Effector memory CD8-positive, alpha-beta T cell (primary cell): Measurements from ENCODE around the gene PMM2.
"Not testable (repeated sequence)": the region's sequence is repeated elsewhere in the genome, so short reads cannot be mapped to it uniquely, and the experiment has no call there.

Experiments used
- ATAC-seq: fragments of 150-1000 bp; cut with Tn5 transposase; replicated peaks from 2 replicates; pipeline ENCODE4 v1.10.0; 2021; ENCODE audit warnings: mild to moderate bottlenecking, moderate library complexity
- DNase-seq, 3 experiments: peaks; one replicate each; pipeline ENCODE4 v3.0.0; 2021
- H3K27ac Mint-ChIP-seq, 2 donors: one replicate each; pipeline ENCODE4 v1.8.0; 2022; ENCODE audit warnings: mild to moderate bottlenecking in 2 of 2, mixed read lengths in 2 of 2, moderate library complexity in 2 of 2
- H3K27me3 Mint-ChIP-seq, 2 donors: one replicate each; pipeline ENCODE4 v1.8.0; 2022; ENCODE audit warnings: mixed read lengths in 2 of 2
- H3K36me3 Mint-ChIP-seq: one replicate; pipeline ENCODE4 v1.8.0; 2022; ENCODE audit warnings: mild to moderate bottlenecking, moderate library complexity, mixed read lengths; ENCODE audit not compliant: insufficient read depth
- H3K4me1 Mint-ChIP-seq, 2 donors: one replicate each; pipeline ENCODE4 v1.8.0; 2022; ENCODE audit warnings: low read depth in 2 of 2, mixed read lengths in 2 of 2
- H3K4me3 Mint-ChIP-seq, 2 donors: one replicate each; pipeline ENCODE4 v1.8.0; 2022; ENCODE audit warnings: mild to moderate bottlenecking in 2 of 2, mixed read lengths in 2 of 2, moderate library complexity in 2 of 2
- H3K9me3 Mint-ChIP-seq, 2 donors: one replicate each; pipeline ENCODE4 v1.8.0; 2022; ENCODE audit warnings: mixed read lengths in 2 of 2

PMM2 gene

DNA sequence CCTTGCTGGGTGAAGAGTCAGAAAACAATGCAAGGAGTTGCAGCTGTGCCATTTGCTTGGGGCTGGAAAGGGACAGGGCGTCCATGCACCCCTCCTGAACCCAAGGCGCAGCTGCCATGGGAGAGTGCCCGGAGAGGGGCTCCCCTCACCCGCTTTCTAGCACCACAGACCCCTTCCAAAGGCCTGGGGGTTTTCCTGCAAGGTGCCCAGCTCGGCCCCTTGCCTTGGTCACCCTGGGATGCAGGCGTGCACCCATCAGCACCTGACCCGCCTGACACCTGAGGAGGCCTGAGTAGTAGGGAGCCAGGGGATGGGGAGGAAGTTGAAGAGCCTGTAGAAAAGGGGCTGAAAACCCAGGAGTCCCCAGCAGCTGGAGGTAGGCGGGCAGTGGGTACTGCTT, 30.5 kb upstream of the PMM2 start:
- Mint-ChIP-seq H3K4me1 (no peaks in the 10 kb centered on the region), H3K9me3 (no peaks in the 10 kb centered on the region), H3K36me3 (peaks cover 18% of the 10 kb centered on the region), H3K4me3 (no peak overlapping the region), H3K27ac (no peak overlapping the region), H3K27me3 (no peaks in the 10 kb centered on the region)
- DNase-seq (no peak), ATAC-seq (no peak)

- Mint-ChIP-seq H3K4me1 (no peaks in the 10 kb centered on the region), H3K4me3 (no peak overlapping the region), H3K27ac (no peak overlapping the region), H3K27me3 (no peaks in the 10 kb centered on the region), H3K36me3 (peaks cover 24% of the 10 kb centered on the region), H3K9me3 (no peaks in the 10 kb centered on the region)
- ATAC-seq = no peak
- DNase-seq = no peak
Measured at GRCh38 chr16:8768283-8768682, 29.4 kb upstream of the PMM2 start.

- ATAC-seq (no peak), DNase-seq (no peak)
- Mint-ChIP-seq H3K9me3 (no peaks in the 10 kb centered on the region), H3K4me1 (no peaks in the 10 kb centered on the region), H3K36me3 (peaks cover 24% of the 10 kb centered on the region), H3K27me3 (no peaks in the 10 kb centered on the region), H3K4me3 (no peak overlapping the region), H3K27ac (no peak overlapping the region)
Measured at GRCh38 chr16:8768692-8769091, 28.9 kb upstream of the PMM2 start.

- no peaks in the 10 kb centered on the region for H3K27me3 Mint-ChIP-seq
- no peak overlapping the region for H3K27ac Mint-ChIP-seq
- DNase-seq (no peak), ATAC-seq (no peak)
- H3K36me3 Mint-ChIP-seq = peaks cover 9% of the 10 kb centered on the region
- H3K9me3 Mint-ChIP-seq = no peaks in the 10 kb centered on the region
- no peaks in the 10 kb centered on the region for H3K4me1 Mint-ChIP-seq
- H3K4me3 Mint-ChIP-seq = no peak overlapping the region
Measured at GRCh38 chr16:8773537-8773936, 24.1 kb upstream of the PMM2 start.

DNA sequence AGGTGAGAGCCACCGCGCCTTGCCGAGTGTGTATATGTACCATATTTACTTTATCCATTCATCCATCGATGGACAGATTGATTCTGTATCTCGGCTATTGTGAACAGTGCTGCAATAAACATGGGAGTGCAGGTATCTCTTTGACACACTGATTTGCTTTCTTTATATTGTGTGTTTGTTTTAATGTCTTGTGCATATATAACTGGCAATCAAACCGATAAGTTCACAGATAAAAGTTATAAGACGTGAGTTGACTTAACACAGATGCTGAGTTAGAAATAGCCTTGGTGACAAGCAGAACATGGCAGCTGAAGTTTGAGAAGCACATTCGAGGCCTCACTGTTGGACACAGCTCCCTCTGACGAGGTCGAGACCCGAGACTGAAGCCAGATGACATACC, 23.4 kb upstream of the PMM2 start:
- Mint-ChIP-seq H3K36me3 (peaks cover 5% of the 10 kb centered on the region), H3K9me3 (no peaks in the 10 kb centered on the region), H3K4me1 (no peaks in the 10 kb centered on the region), H3K4me3 (no peak overlapping the region), H3K27me3 (no peaks in the 10 kb centered on the region), H3K27ac (no peak overlapping the region)
- ATAC-seq = no peak
- no peak for DNase-seq

GRCh38 chr16:8775359-8775758, 22.3 kb upstream of the PMM2 start:
- H3K36me3 Mint-ChIP-seq = peaks cover 5% of the 10 kb centered on the region
- no peak overlapping the region for H3K4me3 Mint-ChIP-seq
- no peak for ATAC-seq
- H3K27ac Mint-ChIP-seq = no peak overlapping the region
- no peaks in the 10 kb centered on the region for H3K9me3 Mint-ChIP-seq
- no peaks in the 10 kb centered on the region for H3K4me1 Mint-ChIP-seq
- H3K27me3 Mint-ChIP-seq = no peaks in the 10 kb centered on the region
- no peak for DNase-seq

DNA sequence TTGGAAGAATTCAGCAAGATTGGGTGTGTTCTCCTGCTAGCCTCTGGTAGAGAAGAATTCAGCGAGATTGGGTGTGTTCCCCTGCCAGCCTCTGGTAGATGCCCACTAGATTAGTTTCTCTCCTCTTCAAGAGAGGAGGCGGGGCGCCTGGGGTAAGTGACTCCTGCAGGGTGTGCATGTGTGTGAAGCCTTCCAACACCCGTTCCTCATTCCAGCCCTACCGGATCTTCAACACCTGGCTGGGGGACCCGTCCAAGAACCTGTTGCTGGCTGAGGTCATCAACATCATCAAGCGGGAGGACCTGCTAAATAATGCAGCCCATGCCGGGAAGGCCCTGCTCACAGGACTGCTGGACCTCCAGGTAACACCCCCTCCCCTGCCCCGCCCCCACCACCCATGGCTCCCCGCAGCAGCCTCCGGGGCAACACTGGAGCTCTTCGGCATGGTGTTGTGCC, 21.5 kb upstream of the PMM2 start:
- ATAC-seq (no peak), DNase-seq (no peak)
- no peak overlapping the region for H3K4me3 Mint-ChIP-seq
- H3K27ac Mint-ChIP-seq = peak overlapping the region in 1 of 2 donors; percentile 17
- no peaks in the 10 kb centered on the region for H3K4me1 Mint-ChIP-seq
- no peaks in the 10 kb centered on the region for H3K27me3 Mint-ChIP-seq
- H3K36me3 Mint-ChIP-seq = peaks cover 5% of the 10 kb centered on the region
- H3K9me3 Mint-ChIP-seq = no peaks in the 10 kb centered on the region

DNA sequence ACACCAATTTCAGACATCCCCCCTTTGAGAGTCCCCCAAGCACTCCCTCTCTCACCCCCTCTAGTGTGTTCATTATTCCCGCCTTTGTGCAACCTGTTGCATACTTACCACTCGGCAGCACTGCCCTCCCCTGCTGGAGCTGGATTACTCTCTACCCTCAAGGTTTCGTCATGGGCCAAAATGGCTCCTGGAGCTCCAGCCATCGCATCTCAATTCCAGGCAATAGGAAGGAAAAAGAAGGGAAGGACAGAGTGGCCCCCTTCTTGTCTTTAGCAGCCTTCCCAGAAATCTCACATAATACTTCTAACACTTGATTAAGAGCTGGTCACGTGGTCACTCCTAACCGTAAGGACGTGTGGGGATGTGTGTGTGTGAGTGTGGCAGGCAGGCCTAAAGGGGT, 20.4 kb upstream of the PMM2 start:
- DNase-seq (no peak), ATAC-seq (no peak)
- no peak overlapping the region for H3K4me3 Mint-ChIP-seq
- no peaks in the 10 kb centered on the region for H3K27me3 Mint-ChIP-seq
- no peaks in the 10 kb centered on the region for H3K9me3 Mint-ChIP-seq
- H3K27ac Mint-ChIP-seq = no peak overlapping the region
- no peaks in the 10 kb centered on the region for H3K4me1 Mint-ChIP-seq
- H3K36me3 Mint-ChIP-seq = peaks cover 8% of the 10 kb centered on the region

- DNase-seq (no peak), ATAC-seq (no peak)
- Mint-ChIP-seq H3K9me3 (no peaks in the 10 kb centered on the region), H3K27ac (no peak overlapping the region), H3K27me3 (no peaks in the 10 kb centered on the region), H3K4me1 (no peaks in the 10 kb centered on the region), H3K4me3 (no peak overlapping the region), H3K36me3 (peaks cover 7% of the 10 kb centered on the region)
Measured at GRCh38 chr16:8781797-8782196, 15.8 kb upstream of the PMM2 start.

DNA sequence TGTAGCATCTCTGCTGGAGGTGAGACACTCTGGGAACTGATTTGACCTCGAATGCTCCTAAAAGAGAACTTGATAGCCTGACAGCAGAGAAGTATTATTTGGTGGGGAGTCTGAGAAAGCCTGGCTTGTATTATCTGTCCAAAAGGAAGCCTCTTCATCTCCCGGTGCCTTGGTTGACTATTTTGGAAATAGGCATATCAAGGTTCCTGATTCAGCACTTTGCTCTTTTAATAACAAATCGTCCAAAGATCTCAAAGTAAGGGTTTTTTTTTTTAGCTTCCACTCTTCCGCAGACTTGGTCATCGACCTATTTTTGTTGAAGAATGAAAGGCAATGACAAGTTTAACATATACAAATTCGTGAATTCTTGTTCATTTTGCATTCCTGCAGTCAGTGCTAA, 15.0 kb upstream of the PMM2 start:
- ATAC-seq (no peak), DNase-seq (no peak)
- H3K9me3 Mint-ChIP-seq = no peaks in the 10 kb centered on the region
- no peaks in the 10 kb centered on the region for H3K4me1 Mint-ChIP-seq
- H3K4me3 Mint-ChIP-seq = no peak overlapping the region
- peaks cover 7% of the 10 kb centered on the region for H3K36me3 Mint-ChIP-seq
- H3K27me3 Mint-ChIP-seq = no peaks in the 10 kb centered on the region
- H3K27ac Mint-ChIP-seq = no peak overlapping the region

DNA sequence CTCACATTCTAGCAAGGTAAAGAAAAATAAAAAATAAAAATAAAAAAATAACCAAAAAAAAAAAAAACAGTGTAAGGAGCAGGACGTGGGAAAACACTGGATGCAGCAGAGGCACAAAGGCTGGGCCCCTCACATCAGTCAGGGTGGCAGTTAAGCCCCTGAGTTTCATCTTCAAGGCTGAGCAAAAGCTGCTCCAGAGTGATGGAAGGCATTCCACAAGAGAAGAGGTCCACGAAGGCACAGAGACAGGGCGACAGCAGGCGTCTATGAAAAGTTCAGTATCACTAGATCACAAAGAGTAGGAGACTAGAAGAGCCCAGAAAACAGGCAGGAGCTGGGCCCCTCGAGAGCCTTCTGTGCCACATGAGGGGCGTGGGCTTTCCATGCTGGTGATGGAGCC, 12.2 kb upstream of the PMM2 start:
- Mint-ChIP-seq H3K36me3 (peaks cover 7% of the 10 kb centered on the region), H3K4me3 (no peak overlapping the region), H3K27ac (no peak overlapping the region), H3K4me1 (no peaks in the 10 kb centered on the region), H3K27me3 (no peaks in the 10 kb centered on the region), H3K9me3 (no peaks in the 10 kb centered on the region)
- ATAC-seq = no peak
- no peak for DNase-seq

GRCh38 chr16:8786316-8786715, 11.3 kb upstream of the PMM2 start:
- H3K27ac Mint-ChIP-seq, H3K9me3 Mint-ChIP-seq, DNase-seq, H3K27me3 Mint-ChIP-seq, ATAC-seq, H3K4me3 Mint-ChIP-seq, H3K4me1 Mint-ChIP-seq, H3K36me3 Mint-ChIP-seq: not testable (repeated sequence)

DNA sequence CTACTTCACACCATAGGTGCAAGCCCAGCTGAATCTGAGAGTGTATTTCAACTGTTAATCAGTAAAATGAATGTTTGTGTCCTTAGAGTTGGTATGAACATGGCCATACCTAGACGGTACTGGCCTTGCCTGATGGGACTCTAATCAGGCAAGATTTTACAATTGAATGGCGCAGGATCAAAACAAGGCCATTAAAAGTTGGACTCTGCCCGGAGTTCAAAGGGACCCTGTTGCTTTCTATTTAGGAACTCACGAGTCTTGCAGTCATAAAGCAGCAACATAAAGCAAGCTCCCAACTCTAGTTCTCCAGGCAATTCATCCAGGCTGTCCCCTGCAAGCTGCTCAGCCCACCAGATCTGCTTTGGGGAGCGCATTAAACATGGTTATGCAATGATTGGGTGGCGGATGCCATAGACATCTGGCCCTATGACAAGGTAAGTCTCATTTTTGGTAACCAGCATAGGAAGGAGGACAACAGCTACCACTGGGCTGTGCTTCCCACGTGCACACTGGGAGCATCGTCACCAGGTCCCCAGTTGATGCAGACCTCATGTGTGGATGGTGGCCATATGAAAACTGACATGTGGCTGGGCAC, 9.0 kb upstream of the PMM2 start:
- no peaks in the 10 kb centered on the region for H3K27me3 Mint-ChIP-seq
- no peaks in the 10 kb centered on the region for H3K9me3 Mint-ChIP-seq
- no peaks in the 10 kb centered on the region for H3K4me1 Mint-ChIP-seq
- H3K36me3 Mint-ChIP-seq = peaks cover 7% of the 10 kb centered on the region
- DNase-seq (no peak), ATAC-seq (no peak)
- H3K4me3 Mint-ChIP-seq = no peak overlapping the region
- H3K27ac Mint-ChIP-seq = no peak overlapping the region

- ATAC-seq (no peak), DNase-seq (no peak)
- Mint-ChIP-seq H3K27me3 (no peaks in the 10 kb centered on the region), H3K4me3 (no peak overlapping the region), H3K4me1 (peaks cover 23 to 24% of the 10 kb centered on the region in 2 donors), H3K36me3 (peaks cover 23% of the 10 kb centered on the region), H3K27ac (peak overlapping the region in 1 of 2 donors; percentile 25), H3K9me3 (no peaks in the 10 kb centered on the region)
Measured at GRCh38 chr16:8795091-8795490, 2.5 kb upstream of the PMM2 start.

DNA sequence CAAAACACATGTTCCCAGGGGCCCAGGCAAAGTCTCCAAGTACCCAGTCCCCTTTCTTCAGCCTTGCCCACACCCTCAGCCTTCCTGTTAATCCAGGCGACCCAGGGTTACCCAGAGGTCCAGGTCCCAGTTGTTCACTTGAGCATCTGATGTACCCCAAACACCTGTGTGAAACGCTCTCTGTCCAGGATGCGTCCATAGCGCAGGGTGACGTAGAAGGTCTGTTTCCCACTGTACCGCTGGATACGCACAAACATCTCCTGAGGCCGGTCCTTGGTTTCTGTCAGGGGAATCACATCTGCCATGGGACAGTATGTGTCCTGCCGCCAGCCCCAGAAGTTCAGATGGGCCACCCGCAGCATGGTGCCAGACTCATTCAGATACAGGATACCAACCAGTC, 1.8 kb upstream of the PMM2 start:
- Mint-ChIP-seq H3K9me3 (no peaks in the 10 kb centered on the region), H3K27me3 (no peaks in the 10 kb centered on the region), H3K4me1 (peaks cover 23 to 24% of the 10 kb centered on the region in 2 donors), H3K4me3 (peak overlapping the region in 1 of 2 donors; percentile 91), H3K27ac (peak overlapping the region in 1 of 2 donors; percentile 57), H3K36me3 (peaks cover 23% of the 10 kb centered on the region)
- ATAC-seq = no peak
- no peak for DNase-seq
